Stimulated activated CD8-positive, alpha-beta memory T cell treated with anti-CD3 and anti-CD28 coated beads, Interleukin-7, amount 100 ng/mL, for 4 hours (primary cell): Measurements from ENCODE around the gene ABR.
"Not testable (repeated sequence)": the region's sequence is repeated elsewhere in the genome, so short reads cannot be mapped to it uniquely, and the experiment has no call there.

Source experiments
- DNase-seq, 2 donors: peaks; one replicate each; pipeline ENCODE4 v3.0.0-alpha.2; 2020; ENCODE audit warnings: low read depth in 2 of 2

ABR gene

DNA sequence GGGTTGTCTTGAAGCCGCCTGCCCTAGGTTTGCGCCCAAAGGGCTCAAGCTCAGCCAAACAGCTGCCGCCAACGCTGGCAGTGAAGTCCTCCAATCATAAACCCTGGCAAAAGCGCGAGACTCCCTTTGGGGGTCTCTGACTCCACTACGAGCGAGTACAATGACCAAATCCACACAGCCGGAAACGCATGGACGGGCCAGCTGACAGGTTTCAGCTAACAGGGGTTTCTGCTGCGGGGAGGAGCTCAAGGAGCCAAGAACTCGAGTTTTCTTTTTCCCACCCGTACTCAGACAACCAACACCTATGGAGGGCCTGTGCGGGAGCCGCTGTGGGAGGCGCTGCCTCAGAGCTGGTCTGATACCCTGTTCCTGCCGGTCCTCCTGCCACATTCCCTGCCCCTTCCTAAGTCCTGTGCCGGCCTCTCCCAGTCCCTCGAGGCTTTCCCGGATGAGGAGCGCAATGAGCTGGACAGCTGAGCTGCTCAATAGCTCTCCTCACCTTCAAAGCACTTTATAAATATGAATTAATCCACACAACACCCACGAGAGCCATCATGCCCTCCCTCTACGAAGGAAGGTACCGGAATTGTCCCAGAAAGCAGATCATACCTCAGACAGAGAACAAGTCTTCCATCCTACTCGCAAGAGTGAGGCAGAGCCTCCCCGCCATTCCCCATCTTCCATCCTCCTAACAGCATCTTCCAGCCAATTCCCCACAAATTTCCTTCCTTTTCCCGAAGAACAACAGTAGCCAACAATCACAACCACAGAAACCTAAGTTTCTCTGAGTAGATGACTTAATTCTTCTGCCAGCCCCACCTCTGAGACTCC is 6.1 kb downstream of the ABR start:
- no peak for DNase-seq

DNA sequence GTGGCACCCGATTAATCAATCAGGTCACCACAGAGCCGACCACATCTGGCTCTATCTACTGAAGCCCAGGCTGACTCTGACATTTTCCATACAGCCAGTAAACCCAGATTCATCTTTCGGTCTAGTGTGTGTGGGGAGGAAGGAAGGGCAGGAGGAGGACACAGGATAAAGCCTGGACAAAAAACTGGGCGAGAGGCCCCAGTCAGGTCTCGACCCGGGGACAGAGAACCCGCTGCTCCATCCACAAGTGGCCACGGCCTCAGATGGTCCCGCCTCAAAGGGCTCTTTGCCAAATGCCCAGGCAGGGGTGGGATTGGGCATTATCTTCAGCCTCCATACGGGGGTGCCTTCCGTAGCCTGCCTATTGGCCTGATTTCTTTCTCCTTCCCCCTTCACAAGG is 7.8 kb downstream of the ABR start:
- no peak for DNase-seq

DNA sequence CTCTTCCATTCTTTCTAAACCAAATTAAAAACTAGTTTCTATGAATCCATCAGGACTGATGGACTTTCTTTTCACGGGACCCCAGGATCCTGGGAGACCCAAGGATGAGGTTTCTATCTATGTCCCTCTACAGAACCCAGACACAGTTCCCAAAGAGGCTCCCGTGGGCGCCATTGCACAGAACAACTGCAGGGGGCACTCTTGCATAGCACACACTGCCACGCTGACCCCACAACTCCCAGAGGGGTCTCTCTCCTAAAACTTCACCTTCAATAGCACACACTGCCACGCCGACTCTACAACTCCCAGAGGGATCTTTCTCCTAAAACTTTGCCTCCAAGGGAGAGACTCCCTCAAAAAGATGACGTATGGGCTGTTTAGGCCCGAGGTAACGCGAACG is 9.0 kb downstream of the ABR start:
- DNase-seq = no peak

DNA sequence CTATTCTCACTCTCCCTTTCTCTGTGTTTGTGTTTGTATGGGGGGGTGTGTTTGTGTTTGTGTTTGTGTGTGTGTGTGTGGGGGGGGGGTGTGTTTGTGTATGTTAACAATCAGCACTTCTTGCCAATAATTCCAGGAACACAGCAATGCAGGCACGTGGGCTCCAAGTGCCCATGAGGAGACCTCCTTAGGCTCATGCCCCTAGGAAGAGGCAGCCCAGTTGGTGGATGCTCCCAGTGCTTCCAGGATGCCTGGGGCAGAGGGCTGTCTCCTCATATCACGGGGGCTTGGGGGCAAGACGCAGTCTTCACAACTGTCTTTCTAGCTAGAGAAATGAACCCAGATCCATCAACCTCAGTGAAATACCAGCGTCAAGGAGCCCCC is 9.9 kb downstream of the ABR start:
- DNase-seq = no peak

DNA sequence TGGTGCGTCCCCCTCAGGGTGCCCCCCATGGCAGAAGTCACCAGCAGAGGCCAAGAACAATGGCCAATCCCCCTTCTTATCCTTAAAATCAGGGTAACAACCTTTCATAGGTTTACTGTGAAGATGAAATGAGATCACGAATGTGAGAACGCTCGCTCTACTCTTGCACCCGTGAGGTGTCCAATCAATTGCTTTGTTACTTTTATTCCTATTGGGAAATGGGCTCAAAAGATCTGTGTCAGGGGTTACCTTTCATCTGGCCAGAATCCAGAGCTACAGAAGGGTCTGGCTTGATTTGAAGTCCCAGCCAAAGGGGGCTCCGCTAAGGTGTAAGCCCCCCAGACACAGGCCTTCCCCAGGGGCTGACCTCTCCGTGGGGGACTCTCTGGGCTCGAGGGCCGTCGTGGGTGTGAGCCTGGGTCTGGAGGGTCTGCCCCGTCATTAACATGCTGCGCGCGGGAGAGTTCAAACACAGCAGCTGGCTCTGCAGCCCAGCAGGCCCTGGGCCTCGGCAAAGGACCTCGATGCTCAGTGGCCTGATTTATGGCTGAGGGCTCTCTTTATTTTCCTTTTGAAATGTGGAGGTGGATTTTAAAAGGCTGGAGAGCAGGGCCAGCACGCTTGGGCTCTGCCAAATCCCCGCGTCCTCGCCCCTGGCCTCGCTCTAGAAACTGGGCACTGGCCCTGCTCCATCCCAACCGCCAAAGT is 10.4 kb downstream of the ABR start:
- no peak for DNase-seq

DNA sequence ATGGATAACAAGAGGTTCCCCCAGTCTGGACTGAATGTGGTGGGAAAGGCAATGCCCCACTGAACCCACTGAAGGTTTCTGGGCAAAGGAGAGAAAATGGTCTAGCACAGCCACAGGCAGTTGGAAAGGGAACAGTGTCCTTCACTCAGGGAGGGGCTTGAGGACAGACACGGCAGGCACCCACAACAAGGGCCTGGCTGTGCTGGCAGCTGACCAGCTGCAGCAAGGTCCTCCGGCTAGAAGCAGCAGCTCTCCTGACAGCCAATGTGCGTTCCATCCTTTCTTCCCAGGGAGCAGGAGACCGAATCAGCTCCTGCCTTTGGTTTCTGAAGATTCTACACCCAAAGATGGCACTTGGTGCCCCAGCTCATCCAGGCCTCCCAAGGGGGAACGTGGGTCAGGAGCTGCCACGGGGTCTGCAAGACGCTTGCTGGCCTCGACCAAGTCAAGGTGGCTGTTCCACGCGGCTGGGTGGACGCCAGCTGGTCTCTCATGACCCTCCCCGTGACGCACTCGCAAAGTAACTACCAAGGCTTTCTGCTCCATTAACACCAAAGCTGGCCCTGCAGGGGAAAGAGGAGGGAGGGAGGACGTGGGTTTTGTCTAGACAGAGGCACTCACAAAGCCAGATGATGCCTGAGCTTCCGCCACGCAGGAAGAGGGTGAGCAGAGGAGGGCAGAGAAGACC is 11.1 kb downstream of the ABR start:
- DNase-seq = no peak

DNA sequence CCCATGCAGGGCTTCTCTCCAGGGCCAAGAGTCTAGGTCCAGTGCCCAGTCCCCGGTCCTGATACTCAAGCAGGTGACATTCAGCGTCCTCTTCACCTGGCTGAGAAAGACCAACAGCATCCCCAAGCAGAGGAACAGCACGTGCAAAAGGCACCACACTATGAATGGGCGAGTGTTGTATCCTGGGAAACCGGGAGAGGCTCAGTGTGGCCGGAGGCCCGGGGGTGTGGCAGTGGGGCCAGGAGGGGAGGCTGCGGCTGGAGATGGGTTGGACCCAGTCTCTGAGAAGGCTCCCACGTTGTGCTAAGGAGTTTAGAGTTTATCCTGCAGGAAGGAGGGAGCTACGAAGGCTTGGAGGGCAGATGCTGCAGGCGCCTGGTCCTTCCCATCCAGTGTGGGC is 13.5 kb downstream of the ABR start:
- no peak for DNase-seq

DNA sequence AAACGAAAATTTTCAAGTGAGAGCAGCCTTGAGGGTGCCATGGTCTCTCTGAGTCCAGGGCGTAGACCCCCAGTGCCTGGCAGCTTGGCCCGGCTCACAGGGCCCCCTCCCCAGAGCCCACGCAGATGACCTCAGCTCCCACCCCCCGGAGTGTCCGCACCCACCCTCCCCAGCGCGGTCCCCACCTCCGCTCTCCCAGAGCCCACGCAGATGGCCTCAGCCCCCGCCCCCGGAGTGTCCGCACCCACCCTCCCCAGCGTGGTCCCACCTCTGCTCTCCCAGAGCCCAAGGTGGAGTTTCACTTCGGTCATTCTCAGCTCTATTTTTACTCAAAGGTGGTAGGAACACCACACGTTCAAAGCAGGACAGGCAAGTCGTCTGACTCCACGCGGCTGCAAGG is 13.9 kb downstream of the ABR start:
- no peak for DNase-seq

DNA sequence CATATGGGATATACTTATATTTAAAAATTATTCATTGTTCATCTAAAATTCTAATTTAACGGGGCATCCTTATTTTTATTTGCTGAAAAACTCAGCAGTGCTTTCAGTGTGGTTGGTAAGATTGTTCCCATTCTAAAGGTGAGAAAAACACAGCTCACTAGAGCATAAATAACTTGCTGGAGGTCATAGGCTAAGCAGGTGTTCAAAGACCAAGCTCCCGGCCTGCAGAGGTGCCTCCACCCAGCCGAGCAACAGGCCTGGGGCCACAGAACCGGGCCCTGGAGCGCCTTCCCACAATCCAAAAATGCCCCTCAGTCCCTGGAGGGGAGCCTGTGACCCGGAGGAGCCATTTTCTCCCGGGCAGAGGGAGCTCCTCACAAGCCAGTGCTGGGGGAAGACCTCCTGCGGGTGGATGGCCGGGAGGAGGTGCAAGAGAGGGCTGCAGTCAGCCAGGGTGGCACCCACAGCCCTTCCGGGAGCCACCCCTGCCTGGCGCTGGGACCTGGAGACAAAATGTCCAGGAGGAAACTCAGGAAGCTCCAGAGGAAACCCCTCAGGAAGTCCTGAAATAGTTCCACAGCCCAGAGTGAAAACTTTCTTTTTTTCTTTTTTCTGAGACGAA is 14.7 kb downstream of the ABR start:
- no peak for DNase-seq

DNA sequence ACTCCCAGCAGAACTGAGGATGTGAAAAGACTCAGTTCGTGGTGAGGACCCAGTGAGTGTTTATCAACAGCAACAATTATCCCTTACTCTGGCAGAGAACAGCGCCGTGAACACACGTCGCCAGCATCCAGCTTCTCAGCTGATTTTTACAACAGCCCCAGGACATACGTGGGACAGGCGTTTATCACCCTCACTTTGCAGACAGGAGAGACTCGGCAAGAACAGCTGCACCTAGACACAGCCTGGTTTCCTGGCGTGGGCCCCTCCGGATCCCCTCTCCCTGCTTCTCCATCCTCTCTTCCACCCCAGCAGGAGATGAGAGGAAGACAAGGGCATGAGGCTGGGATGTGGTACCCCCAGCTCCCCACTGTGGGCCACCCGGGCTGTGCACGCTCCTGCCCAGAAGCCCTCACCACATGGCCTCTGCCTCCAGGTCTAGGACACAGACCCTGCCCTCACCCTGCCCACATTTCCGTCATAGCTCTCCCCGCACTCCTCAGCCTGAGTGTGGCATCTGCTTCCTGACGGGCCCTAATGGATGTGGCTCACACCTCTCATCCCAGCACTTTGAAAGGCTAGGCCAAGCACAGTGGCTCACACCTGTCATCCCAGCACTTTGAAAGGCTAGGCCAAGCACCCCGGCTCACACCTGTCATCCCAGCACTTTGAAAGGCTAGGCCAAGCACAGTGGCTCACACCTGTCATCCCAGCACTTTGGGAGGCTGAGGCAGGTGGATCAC is 17.5 kb downstream of the ABR start:
- DNase-seq = no peak

DNA sequence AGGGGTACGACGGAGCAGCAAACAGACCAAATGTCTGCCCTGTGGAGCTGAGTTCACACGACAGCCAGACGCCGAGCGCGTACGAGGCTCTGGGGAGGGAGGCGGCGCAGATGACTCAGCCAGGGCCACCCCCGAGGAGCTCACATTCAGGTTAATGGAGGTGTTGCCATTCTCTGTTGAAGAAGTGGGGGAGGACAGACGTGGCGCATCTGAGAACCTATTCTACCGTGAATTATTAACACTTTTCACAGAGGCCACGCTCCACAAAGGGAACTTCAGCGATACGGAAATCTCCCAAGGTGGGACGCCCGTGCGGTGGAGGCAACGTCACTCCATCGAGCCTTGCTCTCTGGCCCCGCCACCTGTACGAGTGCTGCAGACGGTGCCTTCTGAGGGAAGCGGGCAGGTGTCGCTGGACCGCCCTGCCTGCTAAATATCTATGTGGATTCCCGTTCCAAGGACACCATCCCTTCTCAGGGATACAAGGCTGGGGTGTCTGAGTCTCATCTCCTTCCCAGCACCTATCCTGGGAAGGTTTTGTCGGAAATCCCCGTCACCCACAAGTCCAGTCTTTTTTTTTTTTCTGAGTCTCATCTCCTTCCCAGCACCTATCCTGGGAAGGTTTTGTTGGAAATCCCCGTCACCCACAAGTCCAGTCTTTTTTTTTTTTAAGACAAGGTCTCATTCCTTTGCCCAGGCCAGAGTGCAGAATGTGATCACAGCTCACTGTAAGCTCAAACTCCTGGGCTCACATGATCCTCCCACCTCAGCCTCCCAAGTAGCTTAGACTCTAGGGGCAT is 19.0 kb downstream of the ABR start:
- DNase-seq = no peak

DNA sequence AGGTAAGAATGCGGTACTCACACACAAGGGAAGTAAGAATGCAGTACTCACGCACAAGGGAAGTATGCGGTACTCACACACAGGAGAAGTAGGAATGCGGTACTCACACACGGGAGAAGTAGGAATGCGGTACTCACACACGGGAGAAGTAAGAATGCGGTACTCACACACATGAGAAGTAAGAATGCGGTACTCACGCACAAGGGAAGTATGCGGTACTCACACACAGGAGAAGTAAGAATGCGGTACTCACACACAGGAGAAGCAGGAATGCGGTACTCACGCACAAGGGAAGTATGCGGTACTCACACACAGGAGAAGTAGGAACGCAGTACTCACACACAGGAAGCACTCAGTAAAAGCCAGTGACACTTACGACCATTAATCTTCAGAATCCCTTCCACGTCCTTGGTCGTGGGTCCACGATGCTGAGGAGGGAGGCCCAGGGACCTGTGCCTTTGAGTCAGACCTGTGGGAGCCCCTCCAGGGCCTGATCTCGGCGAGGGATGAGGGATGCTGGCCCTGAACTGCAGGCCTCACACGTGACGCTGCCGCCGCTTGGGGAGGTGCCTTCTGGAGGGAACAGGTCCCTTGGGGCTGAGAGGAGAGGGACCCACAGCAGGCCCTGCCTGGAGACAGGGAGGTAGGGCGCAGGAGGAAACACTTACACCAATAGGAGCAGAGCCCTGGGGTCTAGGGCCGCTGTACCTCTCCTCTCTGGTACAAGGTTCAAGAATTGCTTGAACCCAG is 20.2 kb downstream of the ABR start:
- no peak for DNase-seq

DNA sequence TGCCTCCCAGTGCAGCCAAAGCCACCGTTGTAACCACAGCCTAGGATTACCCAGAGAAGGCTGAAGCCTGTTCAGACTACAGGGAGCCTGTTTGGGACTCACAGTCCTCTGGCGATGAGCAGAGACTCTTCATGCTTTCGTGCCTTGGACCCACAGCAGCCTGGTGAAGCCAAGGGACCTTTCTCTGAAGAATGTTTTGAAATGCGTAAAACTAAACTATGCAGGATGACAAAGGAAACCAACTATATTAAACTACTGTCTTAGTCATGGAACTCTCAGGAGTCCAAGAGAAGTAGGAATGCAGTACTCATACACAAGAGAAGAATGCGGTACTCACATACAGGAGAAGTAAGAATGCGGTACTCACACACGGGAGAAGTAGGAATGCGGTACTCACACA is 20.9 kb downstream of the ABR start:
- no peak for DNase-seq

DNA sequence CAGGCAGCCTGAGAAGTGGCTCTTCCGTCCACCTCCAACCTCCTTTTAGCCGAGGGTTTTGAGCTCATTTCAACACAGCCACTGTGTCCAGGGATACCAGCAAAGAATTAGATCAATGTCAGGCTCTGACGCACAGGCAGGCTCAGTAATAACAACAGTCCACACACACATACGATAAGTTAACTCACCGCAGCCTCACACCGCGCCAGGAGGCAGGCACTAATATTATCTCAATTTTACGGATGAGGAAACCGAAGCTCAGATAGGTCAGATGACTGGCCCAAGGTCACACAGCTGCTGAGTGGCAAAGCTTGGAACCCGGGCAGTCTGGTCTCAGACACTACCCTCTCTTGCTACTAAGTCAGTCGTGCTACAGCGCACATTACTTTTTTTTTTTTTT is 22.9 kb downstream of the ABR start:
- DNase-seq = no peak

DNA sequence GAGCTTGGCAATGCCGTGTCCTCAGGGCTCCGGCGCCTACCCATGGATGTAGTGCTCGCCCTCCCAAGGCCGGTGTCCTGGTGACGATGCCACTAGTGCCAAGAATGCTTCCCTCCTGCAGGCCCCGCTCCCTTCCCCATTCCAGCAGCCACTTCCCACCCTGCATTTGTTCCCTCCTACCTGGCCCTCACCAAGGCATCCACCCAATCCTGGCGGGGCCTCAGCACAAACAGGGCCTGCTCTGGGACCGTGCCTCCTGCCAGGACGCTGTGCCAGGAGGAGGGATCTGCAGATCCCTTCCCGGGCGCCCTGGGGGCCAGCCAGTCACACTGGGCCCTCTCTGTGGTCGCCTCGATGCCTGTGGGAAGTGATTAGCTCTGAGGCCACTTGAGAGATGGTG is 25.1 kb downstream of the ABR start:
- DNase-seq = no peak

DNA sequence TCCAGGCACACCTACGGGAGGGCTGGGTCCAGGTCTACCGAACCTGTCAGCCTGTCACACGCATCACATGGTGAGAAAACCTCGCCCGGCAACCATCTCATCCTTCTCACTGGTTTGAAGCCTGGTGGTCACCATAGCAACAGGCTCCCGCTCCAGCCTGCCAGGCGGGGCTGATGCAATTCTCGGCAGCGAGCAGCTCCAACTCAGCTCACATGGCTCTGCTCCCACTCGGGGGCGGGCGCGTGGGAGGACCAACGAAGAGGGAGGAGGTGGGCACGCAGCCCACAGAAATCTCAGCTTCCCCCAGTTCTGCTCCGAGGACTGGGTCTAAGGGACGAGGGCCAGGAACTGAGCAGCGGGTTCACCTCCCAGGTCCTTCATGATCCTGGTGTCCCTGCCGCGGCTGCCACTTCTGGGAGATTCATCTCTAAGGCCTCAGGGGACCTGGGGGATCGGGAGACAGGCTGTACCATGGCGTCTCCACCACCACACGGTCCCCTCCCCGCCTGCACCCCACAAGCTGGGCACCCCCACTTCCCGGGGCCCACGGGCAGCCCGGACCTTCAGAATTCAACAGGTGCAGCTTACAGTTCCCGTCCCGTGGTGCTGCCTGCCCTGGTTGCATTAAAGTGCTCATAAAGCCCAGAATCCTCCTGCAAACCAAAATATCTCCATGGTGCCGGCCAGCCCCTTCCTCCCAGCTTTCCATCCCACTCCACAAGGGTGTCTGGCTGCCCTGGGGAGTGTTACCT is 25.8 kb downstream of the ABR start:
- no peak for DNase-seq

DNA sequence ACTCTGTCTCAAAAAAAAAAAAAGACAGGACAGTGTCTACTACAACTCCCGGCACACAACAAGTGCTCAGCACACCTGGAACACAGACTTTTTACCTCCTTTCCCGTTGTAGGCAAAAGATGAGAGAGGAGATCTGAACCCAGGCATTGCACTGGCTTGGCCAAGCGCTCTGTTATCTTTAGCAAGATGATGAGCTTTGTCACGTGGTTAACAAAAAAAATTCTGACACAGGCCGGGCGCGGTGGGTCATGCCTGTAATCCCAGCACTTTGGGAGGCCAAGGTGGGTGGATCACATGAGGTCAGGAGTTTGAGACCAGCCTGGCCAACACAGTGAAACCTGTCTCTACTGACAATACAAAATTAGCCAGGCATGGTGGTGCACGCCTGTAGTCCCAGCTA is 27.2 kb downstream of the ABR start:
- DNase-seq = not testable (repeated sequence)

DNA sequence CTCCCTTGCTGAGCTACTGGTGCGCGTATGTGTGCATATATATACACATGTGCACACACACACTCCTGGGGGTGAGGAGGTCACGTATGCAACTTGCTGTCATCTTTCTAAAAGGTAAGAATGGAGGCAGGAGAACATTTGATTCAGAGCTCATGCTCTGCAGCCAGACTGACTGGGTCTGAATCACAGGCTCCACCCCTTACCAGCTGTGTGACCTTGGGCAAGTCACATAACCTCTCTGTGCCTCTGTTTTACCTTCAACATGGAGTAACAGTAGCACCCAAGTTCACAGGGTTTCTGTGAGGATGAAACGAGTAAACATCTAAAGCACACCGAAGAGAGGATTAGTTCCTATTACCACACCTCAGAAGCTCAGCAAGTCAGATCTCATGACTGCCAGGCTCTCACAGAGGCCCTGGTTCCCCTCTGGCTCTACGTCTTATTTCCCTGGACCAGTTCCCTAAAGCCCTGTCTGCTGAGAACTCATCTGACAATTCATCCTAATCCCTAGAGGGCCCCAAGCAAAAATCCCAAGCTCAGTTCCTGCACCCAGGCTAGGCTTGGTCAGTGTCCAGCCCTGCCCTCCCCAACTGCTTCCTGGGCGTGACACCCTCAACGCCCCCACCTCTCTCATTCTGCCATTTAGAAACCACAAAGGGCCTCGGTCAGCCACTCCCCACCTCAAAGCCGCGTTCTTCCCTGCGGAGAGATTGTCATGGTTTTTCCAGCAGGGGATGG is 28.7 kb downstream of the ABR start:
- DNase-seq = no peak

DNA sequence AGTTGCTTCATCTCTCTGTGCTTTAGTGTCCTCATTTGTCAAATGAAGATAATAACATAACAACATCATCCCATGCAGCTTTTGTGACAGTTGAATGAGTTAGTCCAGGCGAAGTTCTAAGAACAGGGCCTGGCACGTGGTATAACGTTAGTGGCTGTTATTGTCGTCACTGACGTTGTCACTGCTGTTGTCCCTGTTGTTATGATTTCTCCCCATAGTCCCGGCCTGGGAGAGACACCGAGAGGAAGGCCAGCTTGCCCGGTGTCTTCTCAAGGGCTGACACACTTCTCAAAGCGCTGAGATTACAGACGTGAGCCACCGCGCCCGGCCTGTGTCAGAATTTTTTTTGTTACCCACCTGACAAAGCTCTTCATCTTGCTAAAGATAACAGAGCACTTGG is 29.9 kb downstream of the ABR start:
- DNase-seq = no peak
